GM12891 (cell line): Measurements from ENCODE around the gene OR6N2.

Source experiments
- PAX5 ChIP-seq: IDR thresholded peaks from 2 replicates; pipeline ENCODE4 v1.6.1; 2011; ENCODE audit warnings: low read length, moderate library complexity, mild to moderate bottlenecking; ENCODE audit not compliant: insufficient read depth, severe bottlenecking
- POLR2A ChIP-seq: IDR thresholded peaks from 2 replicates; pipeline ENCODE4 v1.6.1; 2011; ENCODE audit warnings: low read depth, low read length, control low read depth
- POLR2AphosphoS5 ChIP-seq: IDR thresholded peaks from 2 replicates; pipeline ENCODE4 v1.6.1; 2011; ENCODE audit warnings: low read depth, low read length, control low read depth
- POU2F2 ChIP-seq: IDR thresholded peaks from 2 replicates; pipeline ENCODE4 v1.6.1; 2011; ENCODE audit warnings: low read depth, mild to moderate bottlenecking, control low read depth, low read length, moderate library complexity
- SPI1 ChIP-seq: IDR thresholded peaks from 2 replicates; pipeline ENCODE4 v1.6.1; 2011; ENCODE audit warnings: low read depth, low read length, control low read depth
- TAF1 ChIP-seq: IDR thresholded peaks from 2 replicates; pipeline ENCODE4 v1.6.1; 2011; ENCODE audit warnings: low read depth, low read length, control low read depth

- TF ChIP-seq POLR2A (no peak), TAF1 (no peak), POLR2AphosphoS5 (no peak), PAX5 (no peak), SPI1 (no peak), POU2F2 (no peak)
These were observed 18.7 kb upstream of the OR6N2 start for GRCh38 chr1:158799689-158800088.
